HEK293T (cell line): ENCODE data around the gene MOB1A.

Experiments used
- BHLHE40 ChIP-seq: fragments of 450-650 bp; IDR thresholded peaks from 2 replicates; pipeline ENCODE4 v1.6.1; 2016; ENCODE audit warnings: mild to moderate bottlenecking, moderate library complexity, borderline replicate concordance
- CTBP1 ChIP-seq: fragments of 450-650 bp; IDR thresholded peaks from 2 replicates; pipeline ENCODE4 v1.6.1; 2016; ENCODE audit warnings: borderline replicate concordance
- FOXK2 ChIP-seq: fragments of 450-650 bp; IDR thresholded peaks from 2 replicates; pipeline ENCODE4 v1.6.1; 2016; ENCODE audit warnings: mild to moderate bottlenecking
- HDGF ChIP-seq: fragments of 450-650 bp; IDR thresholded peaks from 2 replicates; pipeline ENCODE4 v1.6.1; 2017; ENCODE audit warnings: antibody characterized with exemption, borderline replicate concordance
- NFRKB ChIP-seq: fragments of 450-650 bp; IDR thresholded peaks from 2 replicates; pipeline ENCODE4 v1.6.1; 2016; ENCODE audit warnings: mild to moderate bottlenecking, moderate library complexity
- SP1 ChIP-seq: fragments of 450-650 bp; IDR thresholded peaks from 2 replicates; pipeline ENCODE4 v1.6.1; 2017
- SUZ12 ChIP-seq: fragments of 450-650 bp; IDR thresholded peaks from 2 replicates; pipeline ENCODE4 v1.6.1; 2016; ENCODE audit warnings: mild to moderate bottlenecking
- TARDBP ChIP-seq: fragments of 450-650 bp; IDR thresholded peaks from 2 replicates; pipeline ENCODE4 v1.6.1; 2016
- ZNF384 ChIP-seq: fragments of 450-650 bp; IDR thresholded peaks from 2 replicates; pipeline ENCODE4 v1.6.1; 2016

DNA sequence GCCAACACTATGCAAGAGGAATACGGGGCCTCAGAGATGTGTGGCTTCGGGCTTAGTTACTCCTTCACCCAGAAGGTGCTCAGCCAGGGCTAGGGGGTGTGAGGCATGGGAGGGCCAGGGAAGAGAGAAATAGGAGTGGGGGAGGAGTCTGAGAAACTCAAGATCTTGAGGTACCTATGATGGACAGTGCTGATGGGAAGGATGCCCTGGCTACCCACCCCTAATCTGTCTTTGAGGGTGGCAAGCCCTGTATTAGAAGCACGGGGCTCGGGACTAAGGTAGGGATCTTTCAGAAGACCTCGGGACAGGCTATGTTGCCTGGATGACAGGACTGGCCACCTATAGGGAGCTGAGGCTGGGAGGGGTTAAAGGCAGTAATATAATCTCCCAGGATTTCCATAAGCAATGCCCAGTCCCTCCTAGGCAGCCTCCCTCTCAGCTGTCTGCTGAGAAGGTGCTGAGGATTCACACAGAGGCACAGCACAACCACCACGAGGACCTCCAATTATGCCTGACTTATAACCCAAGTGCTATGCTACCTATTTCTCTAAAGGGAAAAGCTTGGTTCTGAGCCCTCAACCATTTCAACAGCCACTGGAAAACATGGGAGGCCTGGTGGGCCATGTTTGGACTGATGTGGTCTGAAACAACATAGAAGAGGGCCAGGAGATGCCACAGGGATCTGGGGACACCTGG lies 43.1 kb upstream of the MOB1A start:
- TF ChIP-seq ZNF384 = no peak
- no peak for TF ChIP-seq NFRKB
- no peak for TF ChIP-seq BHLHE40
- TF ChIP-seq HDGF = no peak
- no peak for TF ChIP-seq TARDBP
- no peak for TF ChIP-seq SP1
- TF ChIP-seq SUZ12 = no peak
- TF ChIP-seq FOXK2 = no peak
- TF ChIP-seq CTBP1 = no peak
